Endometrial microvascular endothelial cells (primary cell): Measurements from ENCODE around the gene PCDHA3. TPM values are rescaled to one million over a fixed set of nuclear protein-coding genes. Genes with fewer than 3 reads are reported as not detected.
"Not testable (repeated sequence)": the region's sequence is repeated elsewhere in the genome, so short reads cannot be mapped to it uniquely, and the experiment has no call there.

Experiments used
- in situ Hi-C: cut with HindIII; loops from 2 replicates; pipeline ENCODE4 v1.10.0; 2017; ENCODE audit warnings: low sequenced_read_pairs, low pct_unique_long_range_greater_than_20kb; ENCODE audit errors: inconsistent ontology term
- total RNA-seq: library from RNA; depleted of rRNA; stranded (reverse); fragments of >200 nt; gene quantifications from one replicate; pipeline ENCODE4 v1.2.3, GENCODE V29; 2015; ENCODE audit errors: inconsistent ontology term

Gene PCDHA3
- total RNA-seq, 1 donor from 2014 or later = not detected

DNA sequence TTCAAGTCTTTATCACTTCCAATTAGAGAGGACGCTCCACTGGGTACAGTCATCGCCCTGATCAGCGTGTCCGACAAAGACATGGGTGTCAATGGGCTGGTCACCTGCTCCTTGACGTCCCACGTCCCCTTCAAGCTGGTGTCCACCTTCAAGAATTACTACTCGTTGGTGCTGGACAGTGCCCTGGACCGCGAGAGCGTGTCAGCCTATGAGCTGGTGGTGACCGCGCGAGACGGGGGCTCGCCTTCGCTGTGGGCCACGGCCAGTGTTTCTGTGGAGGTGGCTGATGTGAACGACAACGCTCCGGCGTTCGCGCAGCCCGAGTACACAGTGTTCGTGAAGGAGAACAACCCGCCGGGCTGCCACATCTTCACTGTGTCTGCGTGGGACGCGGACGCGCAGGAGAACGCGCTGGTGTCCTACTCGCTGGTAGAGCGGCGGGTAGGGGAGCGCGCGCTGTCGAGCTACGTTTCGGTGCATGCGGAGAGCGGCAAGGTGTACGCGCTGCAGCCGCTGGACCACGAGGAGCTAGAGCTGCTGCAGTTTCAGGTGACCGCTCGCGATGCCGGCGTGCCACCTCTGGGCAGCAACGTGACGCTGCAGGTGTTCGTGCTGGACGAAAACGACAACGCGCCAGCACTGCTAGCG is 7.5 kb downstream of the PCDHA3 start:
- in situ Hi-C loops = not testable (repeated sequence)

DNA sequence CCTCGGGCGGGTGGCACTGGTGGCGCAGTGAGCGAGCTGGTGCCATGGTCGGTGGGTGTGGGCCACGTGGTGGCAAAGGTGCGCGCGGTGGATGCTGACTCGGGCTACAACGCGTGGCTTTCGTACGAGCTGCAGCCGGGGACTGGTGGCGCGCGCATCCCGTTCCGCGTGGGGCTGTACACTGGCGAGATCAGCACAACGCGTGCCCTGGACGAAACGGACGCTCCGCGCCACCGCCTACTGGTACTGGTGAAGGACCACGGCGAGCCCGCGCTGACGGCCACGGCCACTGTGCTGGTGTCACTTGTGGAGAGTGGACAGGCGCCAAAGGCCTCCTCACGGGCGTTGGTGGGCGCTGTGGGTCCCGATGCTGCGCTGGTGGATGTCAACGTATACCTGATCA is 8.0 kb downstream of the PCDHA3 start:
- in situ Hi-C loops = no loop called here

- in situ Hi-C loops = no loop called here
Measured at GRCh38 chr5:140821375-140822280, 20.8 kb downstream of the PCDHA3 start, which contains the start of gene PCDHA5. TSS of gene PCDHA5 (plus strand) at chr5:140821613.

DNA sequence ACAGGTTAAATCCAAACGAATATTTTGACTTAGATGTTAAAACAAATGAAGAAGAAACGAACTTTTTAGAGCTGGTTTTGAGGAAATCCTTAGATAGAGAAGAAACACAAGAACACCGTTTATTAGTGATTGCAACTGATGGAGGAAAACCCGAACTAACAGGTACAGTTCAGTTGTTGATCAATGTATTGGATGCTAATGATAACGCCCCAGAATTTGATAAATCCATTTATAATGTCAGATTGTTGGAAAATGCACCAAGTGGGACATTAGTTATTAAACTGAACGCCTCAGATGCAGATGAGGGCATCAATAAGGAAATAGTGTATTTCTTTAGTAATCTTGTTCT is 21.4 kb downstream of the PCDHA3 start:
- in situ Hi-C loops = no loop called here

DNA sequence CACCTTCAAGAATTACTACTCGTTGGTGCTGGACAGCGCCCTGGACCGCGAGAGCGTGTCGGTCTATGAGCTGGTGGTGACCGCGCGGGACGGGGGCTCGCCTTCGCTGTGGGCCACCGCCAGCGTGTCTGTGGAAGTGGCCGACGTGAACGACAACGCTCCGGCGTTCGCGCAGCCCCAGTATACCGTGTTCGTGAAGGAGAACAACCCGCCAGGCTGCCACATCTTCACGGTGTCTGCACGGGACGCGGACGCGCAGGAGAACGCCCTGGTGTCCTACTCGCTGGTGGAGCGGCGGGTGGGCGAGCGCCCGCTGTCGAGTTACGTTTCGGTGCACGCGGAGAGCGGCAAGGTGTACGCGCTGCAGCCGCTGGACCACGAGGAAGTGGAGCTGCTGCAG is 22.1 kb downstream of the PCDHA3 start:
- in situ Hi-C loops = not testable (repeated sequence)

DNA sequence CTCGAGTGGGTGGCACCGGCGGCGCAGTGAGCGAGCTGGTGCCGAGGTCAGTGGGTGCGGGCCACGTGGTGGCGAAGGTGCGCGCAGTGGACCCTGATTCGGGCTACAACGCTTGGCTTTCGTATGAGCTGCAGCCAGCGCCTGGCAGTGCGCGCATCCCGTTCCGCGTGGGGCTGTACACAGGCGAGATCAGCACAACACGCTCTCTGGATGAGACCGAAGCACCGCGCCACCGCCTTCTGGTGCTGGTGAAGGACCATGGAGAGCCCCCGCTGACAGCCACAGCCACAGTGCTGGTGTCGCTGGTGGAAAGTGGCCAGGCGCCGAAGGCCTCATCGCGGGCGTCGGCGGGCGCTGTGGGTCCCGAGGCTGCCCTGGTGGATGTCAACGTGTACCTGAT is 22.6 kb downstream of the PCDHA3 start:
- in situ Hi-C loops = no loop called here

GRCh38 chr5:140827704-140828361 is 27.0 kb downstream of the PCDHA3 start, which contains the start of gene PCDHA6:
TSS of gene PCDHA6 (plus strand) at chr5:140827960. CDS start at chr5:140828092, 132 bp downstream.
- in situ Hi-C loops = no loop called here

- in situ Hi-C loops = no loop called here
Measured at GRCh38 chr5:140828362-140828737, 27.5 kb downstream of the PCDHA3 start.

DNA sequence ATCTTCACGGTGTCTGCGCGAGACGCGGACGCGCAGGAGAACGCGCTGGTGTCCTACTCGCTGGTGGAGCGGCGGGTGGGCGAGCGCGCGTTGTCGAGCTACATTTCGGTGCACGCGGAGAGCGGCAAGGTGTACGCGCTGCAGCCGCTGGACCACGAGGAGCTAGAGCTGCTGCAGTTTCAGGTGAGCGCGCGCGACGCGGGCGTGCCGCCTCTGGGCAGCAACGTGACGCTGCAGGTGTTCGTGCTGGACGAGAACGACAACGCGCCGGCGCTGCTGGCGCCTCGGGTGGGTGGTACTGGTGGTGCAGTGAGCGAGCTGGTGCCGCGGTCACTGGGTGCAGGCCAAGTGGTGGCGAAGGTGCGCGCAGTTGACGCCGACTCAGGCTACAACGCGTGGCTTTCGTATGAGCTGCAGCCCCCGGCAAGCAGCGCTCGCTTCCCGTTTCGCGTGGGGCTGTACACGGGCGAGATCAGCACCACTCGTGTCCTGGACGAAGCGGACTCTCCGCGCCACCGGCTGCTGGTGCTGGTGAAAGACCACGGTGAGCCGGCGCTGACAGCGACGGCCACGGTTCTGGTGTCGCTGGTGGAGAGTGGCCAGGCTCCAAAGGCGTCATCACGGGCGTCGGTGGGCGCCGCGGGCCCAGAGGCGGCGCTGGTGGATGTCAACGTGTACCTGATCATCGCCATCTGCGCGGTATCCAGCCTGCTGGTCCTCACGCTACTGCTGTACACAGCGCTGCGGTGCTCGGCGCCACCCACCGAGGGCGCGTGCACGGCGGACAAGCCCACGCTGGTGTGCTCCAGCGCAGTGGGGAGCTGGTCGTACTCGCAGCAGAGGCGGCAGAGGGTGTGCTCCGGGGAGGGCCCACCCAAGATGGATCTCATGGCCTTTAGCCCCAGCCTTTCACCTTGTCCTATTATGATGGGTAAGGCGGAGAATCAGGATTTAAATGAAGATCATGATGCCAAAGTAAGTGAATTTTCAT is 28.9 kb downstream of the PCDHA3 start:
- in situ Hi-C loops = not testable (repeated sequence)

GRCh38 chr5:140833993-140834392 is 33.1 kb downstream of the PCDHA3 start, which contains the start of gene PCDHA7:
TSS of gene PCDHA7 (plus strand) at chr5:140834269. CDS start at chr5:140834384, 115 bp downstream.
- in situ Hi-C loops = no loop called here

- in situ Hi-C loops = not testable (repeated sequence)
Measured at GRCh38 chr5:140834439-140835008, 33.7 kb downstream of the PCDHA3 start.

DNA sequence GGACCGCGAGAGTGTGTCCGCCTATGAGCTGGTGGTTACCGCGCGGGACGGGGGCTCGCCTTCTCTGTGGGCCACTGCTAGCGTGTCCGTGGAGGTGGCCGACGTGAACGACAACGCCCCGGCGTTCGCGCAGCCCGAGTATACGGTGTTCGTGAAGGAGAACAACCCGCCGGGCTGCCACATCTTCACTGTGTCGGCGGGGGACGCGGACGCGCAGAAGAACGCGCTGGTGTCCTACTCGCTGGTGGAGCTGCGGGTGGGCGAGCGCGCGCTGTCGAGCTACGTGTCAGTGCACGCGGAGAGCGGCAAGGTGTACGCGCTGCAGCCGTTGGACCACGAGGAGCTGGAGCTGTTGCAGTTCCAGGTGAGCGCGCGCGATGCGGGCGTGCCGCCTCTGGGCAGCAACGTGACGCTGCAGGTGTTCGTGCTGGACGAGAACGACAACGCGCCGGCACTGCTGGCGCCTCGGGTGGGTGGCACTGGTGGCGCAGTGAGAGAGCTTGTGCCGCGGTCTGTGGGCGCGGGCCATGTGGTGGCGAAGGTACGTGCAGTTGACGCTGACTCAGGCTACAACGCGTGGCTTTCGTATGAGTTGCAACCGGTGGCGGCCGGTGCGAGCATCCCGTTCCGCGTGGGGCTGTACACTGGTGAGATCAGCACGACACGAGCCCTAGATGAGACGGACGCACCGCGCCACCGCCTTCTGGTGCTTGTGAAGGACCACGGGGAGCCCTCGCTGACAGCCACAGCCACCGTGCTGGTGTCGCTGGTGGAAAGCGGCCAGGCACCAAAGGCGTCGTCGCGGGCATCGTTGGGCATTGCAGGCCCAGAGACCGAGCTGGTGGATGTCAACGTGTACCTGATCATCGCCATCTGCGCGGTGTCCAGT is 35.0 kb downstream of the PCDHA3 start:
- in situ Hi-C loops = no loop called here

- in situ Hi-C loops = no loop called here
Measured at GRCh38 chr5:140840978-140841962, 40.4 kb downstream of the PCDHA3 start, which contains the start of gene PCDHA8. TSS of gene PCDHA8 (plus strand) at chr5:140841187. CDS start at chr5:140841322, 135 bp downstream.

DNA sequence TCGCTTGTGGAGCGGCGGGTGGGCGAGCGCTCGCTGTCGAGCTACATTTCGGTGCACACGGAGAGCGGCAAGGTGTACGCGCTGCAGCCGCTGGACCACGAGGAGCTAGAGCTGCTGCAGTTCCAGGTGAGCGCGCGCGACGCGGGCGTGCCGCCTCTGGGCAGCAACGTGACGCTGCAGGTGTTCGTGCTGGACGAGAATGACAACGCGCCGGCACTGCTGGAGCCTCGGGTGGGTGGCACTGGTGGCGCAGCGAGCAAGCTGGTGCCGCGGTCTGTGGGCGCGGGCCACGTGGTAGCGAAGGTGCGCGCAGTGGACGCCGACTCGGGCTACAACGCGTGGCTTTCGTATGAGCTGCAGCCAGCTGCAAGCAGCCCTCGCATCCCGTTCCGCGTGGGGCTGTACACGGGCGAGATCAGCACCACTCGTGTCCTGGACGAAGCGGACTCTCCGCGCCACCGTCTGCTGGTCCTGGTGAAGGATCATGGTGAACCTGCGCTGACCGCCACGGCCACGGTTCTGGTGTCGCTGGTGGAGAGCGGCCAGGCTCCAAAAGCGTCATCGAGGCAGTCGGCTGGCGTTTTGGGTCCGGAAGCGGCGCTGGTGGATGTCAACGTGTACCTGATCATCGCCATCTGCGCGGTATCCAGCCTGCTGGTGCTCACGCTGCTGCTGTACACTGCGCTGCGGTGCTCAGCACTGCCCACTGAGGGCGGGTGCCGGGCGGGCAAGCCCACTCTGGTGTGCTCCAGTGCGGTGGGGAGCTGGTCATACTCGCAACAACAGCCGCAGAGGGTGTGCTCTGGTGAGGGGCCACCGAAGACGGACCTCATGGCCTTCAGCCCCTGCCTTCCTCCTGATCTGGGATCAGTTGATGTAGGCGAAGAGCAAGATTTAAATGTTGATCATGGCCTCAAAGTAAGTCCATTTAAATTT is 42.2 kb downstream of the PCDHA3 start:
- in situ Hi-C loops = no loop called here
